HG02571 (cell line): Measurements from ENCODE around the gene RAI1.

ENCODE experiments used
- ATAC-seq: cut with Tn5 transposase; IDR thresholded peaks from one replicate; pipeline ENCODE4 v1.9.1; 2021; ENCODE audit warnings: mild to moderate bottlenecking, moderate library complexity; ENCODE audit not compliant: unreplicated experiment

RAI1 gene

DNA sequence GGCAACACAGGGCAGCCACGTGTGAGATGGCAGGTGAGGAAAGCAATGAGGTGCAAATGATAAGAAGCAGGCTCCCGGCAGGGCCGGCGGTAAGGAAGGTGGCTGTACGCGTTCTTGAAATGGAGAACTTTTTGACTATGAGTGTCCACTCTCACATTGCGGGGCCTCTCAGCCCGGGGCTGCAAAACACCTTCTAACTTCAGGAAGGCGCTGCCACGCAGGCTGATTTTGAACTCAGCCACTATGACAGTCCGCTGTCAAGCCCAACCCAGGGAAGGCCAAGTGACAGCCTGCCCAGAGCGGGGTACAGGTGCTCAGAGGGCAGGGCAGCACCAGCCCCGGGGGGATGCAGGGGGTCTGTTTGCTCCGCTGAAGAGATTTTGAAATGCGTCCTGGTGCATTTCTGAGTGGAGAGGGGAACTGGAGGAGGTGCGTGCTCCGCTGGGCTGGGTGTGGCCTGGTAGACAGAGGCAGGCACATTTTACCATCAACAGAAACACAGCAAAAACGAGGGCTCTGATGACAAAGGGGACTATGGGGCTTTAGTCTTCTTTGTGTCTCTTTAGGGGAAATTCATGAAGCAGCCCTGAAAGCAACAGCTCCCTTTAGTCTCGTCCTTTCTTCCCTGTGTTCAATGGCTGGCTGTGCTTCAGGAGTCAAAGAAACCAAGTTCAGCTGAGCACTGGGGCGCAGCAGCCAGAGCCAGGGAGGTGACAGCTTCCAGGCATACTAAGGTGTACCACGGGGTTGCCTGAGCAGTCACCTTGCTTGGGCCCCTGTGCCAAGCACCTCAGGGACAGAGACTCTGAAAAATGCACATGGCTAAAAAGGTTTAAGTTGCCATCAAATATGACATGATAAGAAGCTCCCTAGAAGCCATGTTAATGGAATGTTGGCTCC is 170.1 kb downstream of the RAI1 start:
- no peak for ATAC-seq

- no peak for ATAC-seq
Measured at GRCh38 chr17:17852930-17853329, 171.7 kb downstream of the RAI1 start.

DNA sequence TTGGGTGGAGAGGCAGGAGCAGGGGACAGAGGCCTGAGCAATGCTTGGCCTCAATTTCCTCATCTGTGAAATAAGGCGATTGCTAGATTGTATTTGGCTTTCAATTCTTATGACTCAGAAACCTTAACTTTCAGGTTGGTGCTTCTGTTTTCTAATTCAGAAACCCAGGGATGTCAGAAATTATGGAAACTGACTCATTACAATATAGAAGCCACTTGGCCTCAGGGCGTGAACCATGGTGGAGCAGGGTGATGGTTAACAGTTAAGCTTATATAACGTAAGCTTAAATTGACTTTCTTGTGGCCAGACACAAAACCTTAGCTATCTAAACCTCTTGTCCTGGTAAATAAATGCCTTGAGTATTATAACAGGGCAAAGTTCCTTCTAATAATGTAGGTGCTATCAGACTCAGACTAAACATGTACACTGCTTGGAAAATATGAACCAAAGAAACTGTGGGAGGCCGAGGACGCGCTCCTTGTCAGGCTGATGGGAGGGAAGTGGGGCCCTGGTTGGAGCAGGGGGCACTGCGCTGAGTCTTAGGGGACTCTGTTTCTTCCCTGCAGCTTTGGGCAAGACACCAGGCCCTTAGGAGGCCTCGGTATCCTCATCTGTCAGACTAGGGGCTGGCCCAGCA is 172.7 kb downstream of the RAI1 start:
- no peak for ATAC-seq

DNA sequence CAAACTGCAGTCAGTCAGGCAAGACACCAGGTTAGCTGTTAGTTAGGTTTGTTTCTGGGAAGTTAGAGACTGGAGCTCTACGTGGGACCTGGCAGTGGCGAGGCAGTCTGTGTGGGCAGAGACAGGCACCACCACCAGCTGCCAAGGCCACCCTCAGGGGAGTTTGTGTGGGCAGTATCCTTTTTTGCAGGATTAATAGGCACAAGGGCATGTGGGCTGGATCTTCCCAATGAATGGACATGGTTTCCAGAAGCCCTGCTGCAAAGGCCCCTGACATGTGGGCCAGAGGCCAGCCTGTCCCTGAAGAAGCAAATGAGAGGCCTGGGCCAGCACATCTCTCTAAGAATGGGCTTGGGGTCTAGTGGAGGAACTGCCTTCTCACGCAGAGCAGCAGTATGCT is 174.7 kb downstream of the RAI1 start:
- ATAC-seq: no peak

DNA sequence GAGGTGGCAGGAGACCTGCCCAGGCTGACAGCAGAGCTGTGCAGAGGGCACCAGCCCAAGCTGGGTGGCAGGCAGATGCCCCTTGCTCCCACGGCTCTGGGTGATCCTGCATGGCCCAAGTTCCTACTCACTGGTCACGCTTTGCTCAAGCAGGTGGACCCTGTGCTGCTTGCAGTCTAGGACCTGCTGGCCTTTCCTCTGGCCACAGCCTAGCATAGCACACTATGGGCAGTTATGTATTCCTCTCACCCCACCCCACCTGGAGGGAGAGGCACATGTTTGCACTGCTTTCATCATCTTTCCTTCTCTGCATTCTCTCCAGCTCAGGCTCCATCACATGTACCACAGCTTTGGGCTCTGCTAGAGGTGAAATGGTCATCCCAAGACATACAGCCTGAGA is 175.1 kb downstream of the RAI1 start:
- no peak for ATAC-seq

GRCh38 chr17:17857496-17857895 is 176.2 kb downstream of the RAI1 start:
- ATAC-seq: no peak

- no peak for ATAC-seq
Measured at GRCh38 chr17:17859909-17860765, 178.9 kb downstream of the RAI1 start.

DNA sequence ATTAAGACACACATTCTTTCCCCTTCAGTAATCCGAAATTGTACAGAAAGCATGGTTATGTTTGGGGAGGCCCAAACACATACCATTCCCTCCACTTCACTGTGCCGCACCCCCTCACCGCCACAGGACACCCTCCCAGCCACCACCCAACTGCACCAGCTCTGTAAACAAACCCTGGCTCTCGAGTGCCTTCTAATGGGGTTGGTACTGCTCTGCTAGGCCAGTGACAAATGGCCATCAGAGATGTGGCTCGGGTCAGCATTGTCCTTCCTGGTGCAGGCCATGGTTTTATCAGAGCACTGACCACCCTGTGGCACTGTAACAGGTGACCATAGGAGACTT is 179.5 kb downstream of the RAI1 start:
- ATAC-seq: no peak
